ENCODE data around the gene SULT1E1. TPM values are rescaled to one million over a fixed set of nuclear protein-coding genes. Genes with fewer than 3 reads are reported as not detected.

SULT1E1 gene
- total and polyA plus RNA-seq, 10 of the 15 experiments (the other 5 are each of a cell fraction or from before 2014, with no cell fraction given) = not detected

DNA sequence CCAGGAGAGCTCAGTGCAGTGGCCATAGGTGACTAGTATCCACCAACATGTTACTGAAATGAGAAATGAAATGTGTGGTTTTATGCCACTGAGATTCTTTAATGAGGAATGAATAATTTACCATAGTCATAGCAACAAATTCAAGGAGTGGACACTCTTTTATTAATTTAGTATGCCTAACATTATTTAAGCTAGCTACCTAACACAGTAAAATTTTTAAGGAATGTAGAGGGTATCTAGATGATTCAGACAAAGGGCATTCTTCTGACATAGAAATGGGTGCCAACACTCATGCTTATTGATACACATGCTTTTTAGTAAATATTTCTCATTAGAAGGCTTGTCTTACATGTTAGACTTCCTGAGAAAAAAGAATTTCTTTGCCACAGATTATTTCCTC is 66.2 kb downstream of the SULT1E1 start (continued):
- TF ChIP-seq, protein P1, sequence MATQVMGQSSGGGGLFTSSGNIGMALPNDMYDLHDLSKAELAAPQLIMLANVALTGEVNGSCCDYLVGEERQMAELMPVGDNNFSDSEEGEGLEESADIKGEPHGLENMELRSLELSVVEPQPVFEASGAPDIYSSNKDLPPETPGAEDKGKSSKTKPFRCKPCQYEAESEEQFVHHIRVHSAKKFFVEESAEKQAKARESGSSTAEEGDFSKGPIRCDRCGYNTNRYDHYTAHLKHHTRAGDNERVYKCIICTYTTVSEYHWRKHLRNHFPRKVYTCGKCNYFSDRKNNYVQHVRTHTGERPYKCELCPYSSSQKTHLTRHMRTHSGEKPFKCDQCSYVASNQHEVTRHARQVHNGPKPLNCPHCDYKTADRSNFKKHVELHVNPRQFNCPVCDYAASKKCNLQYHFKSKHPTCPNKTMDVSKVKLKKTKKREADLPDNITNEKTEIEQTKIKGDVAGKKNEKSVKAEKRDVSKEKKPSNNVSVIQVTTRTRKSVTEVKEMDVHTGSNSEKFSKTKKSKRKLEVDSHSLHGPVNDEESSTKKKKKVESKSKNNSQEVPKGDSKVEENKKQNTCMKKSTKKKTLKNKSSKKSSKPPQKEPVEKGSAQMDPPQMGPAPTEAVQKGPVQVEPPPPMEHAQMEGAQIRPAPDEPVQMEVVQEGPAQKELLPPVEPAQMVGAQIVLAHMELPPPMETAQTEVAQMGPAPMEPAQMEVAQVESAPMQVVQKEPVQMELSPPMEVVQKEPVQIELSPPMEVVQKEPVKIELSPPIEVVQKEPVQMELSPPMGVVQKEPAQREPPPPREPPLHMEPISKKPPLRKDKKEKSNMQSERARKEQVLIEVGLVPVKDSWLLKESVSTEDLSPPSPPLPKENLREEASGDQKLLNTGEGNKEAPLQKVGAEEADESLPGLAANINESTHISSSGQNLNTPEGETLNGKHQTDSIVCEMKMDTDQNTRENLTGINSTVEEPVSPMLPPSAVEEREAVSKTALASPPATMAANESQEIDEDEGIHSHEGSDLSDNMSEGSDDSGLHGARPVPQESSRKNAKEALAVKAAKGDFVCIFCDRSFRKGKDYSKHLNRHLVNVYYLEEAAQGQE (IDR thresholded peaks at IDR 0.05; ENCODE audit: low read depth, low read length) = no peak
- no peak for TF ChIP-seq SREBF2 (IDR thresholded peaks at IDR 0.05; ENCODE audit: low read length)
- no peak for TF ChIP-seq EZH2 (IDR thresholded peaks at IDR 0.05; ENCODE audit: borderline replicate concordance, control insufficient read depth, low read depth, low read length)
- no peak for TF ChIP-seq CBX5 (IDR thresholded peaks at IDR 0.05; ENCODE audit: low read depth)

Other genes starting within 250 kb of the SULT1E1 start
Only the 7 nearest of the 8 such genes appear.
- gene UGT2A1, start 206.9 kb downstream of the SULT1E1 start, total RNA-seq (2014; rRNA removed) = 0.27 TPM in 1 of 2 replicates, not detected in the other
- gene UGT2A1, start 206.9 kb downstream of the SULT1E1 start, total RNA-seq (2014; rRNA removed; fragmentation: Illumina TruSeq; extraction: Trizol) = not detected in 2 replicates
- not detected in 2 replicates for gene UGT2A1, start 206.9 kb downstream of the SULT1E1 start, total RNA-seq (2021)
- 0.04 TPM in 1 of 2 replicates, not detected in the other for gene UGT2A1, start 206.9 kb downstream of the SULT1E1 start, polyA plus RNA-seq (2011; rRNA removed)
- 0.19 TPM in 1 of 2 replicates, not detected in the other for gene UGT2A1, start 206.9 kb downstream of the SULT1E1 start, polyA plus RNA-seq (2014; fragmentation: Illumina TruSeq; extraction: Trizol)
- under 1 TPM; 0.07 to 0.08 TPM for gene UGT2A1, start 206.9 kb downstream of the SULT1E1 start, polyA plus RNA-seq (2014; fragmentation: Nextera tagmentation; extraction: Ambion mirVana)
- gene UGT2A1, start 206.9 kb downstream of the SULT1E1 start, polyA plus RNA-seq (2014; rRNA removed) = 0.28 and 0.50 TPM in 2 replicates
- not detected for gene UGT2A1, start 206.9 kb downstream of the SULT1E1 start, polyA plus RNA-seq (2016; fragmentation: Nextera tagmentation; extraction: Ambion mirVana)
- not detected in 2 replicates for gene SULT1B1, start 99.5 kb downstream of the SULT1E1 start, total RNA-seq (2014; rRNA removed)
- not detected in 2 replicates for gene SULT1B1, start 99.5 kb downstream of the SULT1E1 start, total RNA-seq (2014; rRNA removed; fragmentation: Illumina TruSeq; extraction: Trizol)
- 0.05 TPM in 1 of 2 replicates, not detected in the other for gene SULT1B1, start 99.5 kb downstream of the SULT1E1 start, total RNA-seq (2021)
- 0.01 and 0.03 TPM in 2 replicates for gene SULT1B1, start 99.5 kb downstream of the SULT1E1 start, polyA plus RNA-seq (2011; rRNA removed)
- not detected in 2 replicates for gene SULT1B1, start 99.5 kb downstream of the SULT1E1 start, polyA plus RNA-seq (2014; fragmentation: Illumina TruSeq; extraction: Trizol)
- gene SULT1B1, start 99.5 kb downstream of the SULT1E1 start, polyA plus RNA-seq (2014; fragmentation: Nextera tagmentation; extraction: Ambion mirVana) = not detected
- gene SULT1B1, start 99.5 kb downstream of the SULT1E1 start, polyA plus RNA-seq (2014; rRNA removed) = not detected in 2 replicates
- gene SULT1B1, start 99.5 kb downstream of the SULT1E1 start, polyA plus RNA-seq (2016; fragmentation: Nextera tagmentation; extraction: Ambion mirVana) = under 1 TPM in 1 of 2 experiments, not detected in 1; 0.01 TPM
- gene CSN1S1, start 70.9 kb upstream of the SULT1E1 start, total RNA-seq (2014; rRNA removed) = not detected in 2 replicates
- not detected in 2 replicates for gene CSN1S1, start 70.9 kb upstream of the SULT1E1 start, total RNA-seq (2014; rRNA removed; fragmentation: Illumina TruSeq; extraction: Trizol)
- not detected in 2 replicates for gene CSN1S1, start 70.9 kb upstream of the SULT1E1 start, total RNA-seq (2021)
- gene CSN1S1, start 70.9 kb upstream of the SULT1E1 start, polyA plus RNA-seq (2011; rRNA removed) = not detected in 2 replicates
- not detected in 2 replicates for gene CSN1S1, start 70.9 kb upstream of the SULT1E1 start, polyA plus RNA-seq (2014; fragmentation: Illumina TruSeq; extraction: Trizol)
- gene CSN1S1, start 70.9 kb upstream of the SULT1E1 start, polyA plus RNA-seq (2014; fragmentation: Nextera tagmentation; extraction: Ambion mirVana) = not detected
- gene CSN1S1, start 70.9 kb upstream of the SULT1E1 start, polyA plus RNA-seq (2014; rRNA removed) = not detected in 2 replicates
- not detected for gene CSN1S1, start 70.9 kb upstream of the SULT1E1 start, polyA plus RNA-seq (2016; fragmentation: Nextera tagmentation; extraction: Ambion mirVana)
- not detected in 2 replicates for gene CSN2, start 105.6 kb upstream of the SULT1E1 start, total RNA-seq (2014; rRNA removed)
- gene CSN2, start 105.6 kb upstream of the SULT1E1 start, total RNA-seq (2014; rRNA removed; fragmentation: Illumina TruSeq; extraction: Trizol) = not detected in 2 replicates
- not detected in 2 replicates for gene CSN2, start 105.6 kb upstream of the SULT1E1 start, total RNA-seq (2021)
- not detected in 2 replicates for gene CSN2, start 105.6 kb upstream of the SULT1E1 start, polyA plus RNA-seq (2011; rRNA removed)
- gene CSN2, start 105.6 kb upstream of the SULT1E1 start, polyA plus RNA-seq (2014; fragmentation: Illumina TruSeq; extraction: Trizol) = not detected in 2 replicates
- not detected for gene CSN2, start 105.6 kb upstream of the SULT1E1 start, polyA plus RNA-seq (2014; fragmentation: Nextera tagmentation; extraction: Ambion mirVana)
- not detected in 2 replicates for gene CSN2, start 105.6 kb upstream of the SULT1E1 start, polyA plus RNA-seq (2014; rRNA removed)
- not detected for gene CSN2, start 105.6 kb upstream of the SULT1E1 start, polyA plus RNA-seq (2016; fragmentation: Nextera tagmentation; extraction: Ambion mirVana)
- not detected in 2 replicates for gene STATH, start 135.8 kb upstream of the SULT1E1 start, total RNA-seq (2014; rRNA removed)
- gene STATH, start 135.8 kb upstream of the SULT1E1 start, total RNA-seq (2014; rRNA removed; fragmentation: Illumina TruSeq; extraction: Trizol) = not detected in 2 replicates
- not detected in 2 replicates for gene STATH, start 135.8 kb upstream of the SULT1E1 start, total RNA-seq (2021)
- not detected in 2 replicates for gene STATH, start 135.8 kb upstream of the SULT1E1 start, polyA plus RNA-seq (2011; rRNA removed)
- gene STATH, start 135.8 kb upstream of the SULT1E1 start, polyA plus RNA-seq (2014; fragmentation: Illumina TruSeq; extraction: Trizol) = 0.21 TPM in 1 of 2 replicates, not detected in the other
- gene STATH, start 135.8 kb upstream of the SULT1E1 start, polyA plus RNA-seq (2014; fragmentation: Nextera tagmentation; extraction: Ambion mirVana) = not detected
- not detected in 2 replicates for gene STATH, start 135.8 kb upstream of the SULT1E1 start, polyA plus RNA-seq (2014; rRNA removed)
- gene STATH, start 135.8 kb upstream of the SULT1E1 start, polyA plus RNA-seq (2016; fragmentation: Nextera tagmentation; extraction: Ambion mirVana) = not detected
- not detected in 2 replicates for gene HTN3, start 168.3 kb upstream of the SULT1E1 start, total RNA-seq (2014; rRNA removed)
- not detected in 2 replicates for gene HTN3, start 168.3 kb upstream of the SULT1E1 start, total RNA-seq (2014; rRNA removed; fragmentation: Illumina TruSeq; extraction: Trizol)
- gene HTN3, start 168.3 kb upstream of the SULT1E1 start, total RNA-seq (2021) = not detected in 2 replicates
- not detected in 2 replicates for gene HTN3, start 168.3 kb upstream of the SULT1E1 start, polyA plus RNA-seq (2011; rRNA removed)
- not detected in 2 replicates for gene HTN3, start 168.3 kb upstream of the SULT1E1 start, polyA plus RNA-seq (2014; fragmentation: Illumina TruSeq; extraction: Trizol)
- not detected for gene HTN3, start 168.3 kb upstream of the SULT1E1 start, polyA plus RNA-seq (2014; fragmentation: Nextera tagmentation; extraction: Ambion mirVana)
- gene HTN3, start 168.3 kb upstream of the SULT1E1 start, polyA plus RNA-seq (2014; rRNA removed) = not detected in 2 replicates
- gene HTN3, start 168.3 kb upstream of the SULT1E1 start, polyA plus RNA-seq (2016; fragmentation: Nextera tagmentation; extraction: Ambion mirVana) = not detected
- gene HTN1, start 190.3 kb upstream of the SULT1E1 start, total RNA-seq (2014; rRNA removed) = not detected in 2 replicates
- not detected in 2 replicates for gene HTN1, start 190.3 kb upstream of the SULT1E1 start, total RNA-seq (2014; rRNA removed; fragmentation: Illumina TruSeq; extraction: Trizol)
- not detected in 2 replicates for gene HTN1, start 190.3 kb upstream of the SULT1E1 start, total RNA-seq (2021)
- not detected in 2 replicates for gene HTN1, start 190.3 kb upstream of the SULT1E1 start, polyA plus RNA-seq (2011; rRNA removed)
- 0.03 TPM in 1 of 2 replicates, not detected in the other for gene HTN1, start 190.3 kb upstream of the SULT1E1 start, polyA plus RNA-seq (2014; fragmentation: Illumina TruSeq; extraction: Trizol)
- not detected for gene HTN1, start 190.3 kb upstream of the SULT1E1 start, polyA plus RNA-seq (2014; fragmentation: Nextera tagmentation; extraction: Ambion mirVana)
- gene HTN1, start 190.3 kb upstream of the SULT1E1 start, polyA plus RNA-seq (2014; rRNA removed) = not detected in 2 replicates
- not detected for gene HTN1, start 190.3 kb upstream of the SULT1E1 start, polyA plus RNA-seq (2016; fragmentation: Nextera tagmentation; extraction: Ambion mirVana)

Measured in GM12878 (cell line).